C4-2B (cell line): ENCODE measurements around the gene RNF149.

Experiments used
- ZFX ChIP-seq: fragments of 450-650 bp; IDR thresholded peaks from 2 replicates; pipeline ENCODE4 v1.6.1; 2017
- TF ChIP-seq, protein P1 (sequence below): fragments of 450-650 bp; conservative IDR thresholded peaks from 2 replicates; pipeline ENCODE4 v1.5.1; 2017; ENCODE audit warnings: mild to moderate bottlenecking

DNA sequence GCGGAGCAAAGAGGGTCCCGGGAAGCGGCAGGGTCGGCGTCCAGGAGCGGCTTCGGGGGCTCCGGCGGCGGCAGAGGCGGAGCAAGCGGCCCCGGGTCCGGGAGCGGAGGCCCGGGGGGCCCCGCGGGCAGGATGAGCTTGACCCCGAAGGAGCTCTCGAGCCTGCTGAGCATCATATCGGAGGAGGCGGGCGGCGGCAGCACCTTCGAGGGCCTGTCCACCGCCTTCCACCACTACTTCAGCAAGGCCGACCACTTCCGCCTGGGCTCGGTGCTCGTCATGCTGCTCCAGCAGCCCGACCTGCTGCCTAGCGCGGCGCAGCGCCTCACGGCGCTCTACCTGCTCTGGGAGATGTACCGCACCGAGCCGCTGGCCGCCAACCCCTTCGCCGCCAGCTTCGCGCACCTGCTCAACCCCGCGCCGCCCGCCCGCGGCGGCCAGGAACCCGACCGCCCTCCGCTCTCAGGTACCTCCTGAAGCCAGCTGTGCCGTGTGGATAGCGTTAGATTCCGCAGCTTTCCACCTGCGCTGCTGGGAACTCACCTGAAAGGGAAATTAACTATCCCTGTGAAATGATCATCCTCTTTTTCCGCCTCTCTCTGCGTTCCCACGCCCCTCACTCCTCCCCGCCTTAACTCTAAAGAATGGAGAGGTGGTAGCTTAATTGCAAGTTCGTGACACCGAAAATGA, 55.3 kb downstream of the RNF149 start:
- TF ChIP-seq, protein P1, sequence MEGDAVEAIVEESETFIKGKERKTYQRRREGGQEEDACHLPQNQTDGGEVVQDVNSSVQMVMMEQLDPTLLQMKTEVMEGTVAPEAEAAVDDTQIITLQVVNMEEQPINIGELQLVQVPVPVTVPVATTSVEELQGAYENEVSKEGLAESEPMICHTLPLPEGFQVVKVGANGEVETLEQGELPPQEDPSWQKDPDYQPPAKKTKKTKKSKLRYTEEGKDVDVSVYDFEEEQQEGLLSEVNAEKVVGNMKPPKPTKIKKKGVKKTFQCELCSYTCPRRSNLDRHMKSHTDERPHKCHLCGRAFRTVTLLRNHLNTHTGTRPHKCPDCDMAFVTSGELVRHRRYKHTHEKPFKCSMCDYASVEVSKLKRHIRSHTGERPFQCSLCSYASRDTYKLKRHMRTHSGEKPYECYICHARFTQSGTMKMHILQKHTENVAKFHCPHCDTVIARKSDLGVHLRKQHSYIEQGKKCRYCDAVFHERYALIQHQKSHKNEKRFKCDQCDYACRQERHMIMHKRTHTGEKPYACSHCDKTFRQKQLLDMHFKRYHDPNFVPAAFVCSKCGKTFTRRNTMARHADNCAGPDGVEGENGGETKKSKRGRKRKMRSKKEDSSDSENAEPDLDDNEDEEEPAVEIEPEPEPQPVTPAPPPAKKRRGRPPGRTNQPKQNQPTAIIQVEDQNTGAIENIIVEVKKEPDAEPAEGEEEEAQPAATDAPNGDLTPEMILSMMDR: no peak
- TF ChIP-seq ZFX: peak; percentile 94
